ENCODE measurements around the gene ZFAND2A. TPM values are rescaled to one million over a fixed set of nuclear protein-coding genes. Genes with fewer than 3 reads are reported as not detected.

The ZFAND2A gene
- total RNA-seq, 4 donors from 2014 or later, result 23.9 to 29.2 (median 26.7) TPM

- TF ChIP-seq, protein P1, sequence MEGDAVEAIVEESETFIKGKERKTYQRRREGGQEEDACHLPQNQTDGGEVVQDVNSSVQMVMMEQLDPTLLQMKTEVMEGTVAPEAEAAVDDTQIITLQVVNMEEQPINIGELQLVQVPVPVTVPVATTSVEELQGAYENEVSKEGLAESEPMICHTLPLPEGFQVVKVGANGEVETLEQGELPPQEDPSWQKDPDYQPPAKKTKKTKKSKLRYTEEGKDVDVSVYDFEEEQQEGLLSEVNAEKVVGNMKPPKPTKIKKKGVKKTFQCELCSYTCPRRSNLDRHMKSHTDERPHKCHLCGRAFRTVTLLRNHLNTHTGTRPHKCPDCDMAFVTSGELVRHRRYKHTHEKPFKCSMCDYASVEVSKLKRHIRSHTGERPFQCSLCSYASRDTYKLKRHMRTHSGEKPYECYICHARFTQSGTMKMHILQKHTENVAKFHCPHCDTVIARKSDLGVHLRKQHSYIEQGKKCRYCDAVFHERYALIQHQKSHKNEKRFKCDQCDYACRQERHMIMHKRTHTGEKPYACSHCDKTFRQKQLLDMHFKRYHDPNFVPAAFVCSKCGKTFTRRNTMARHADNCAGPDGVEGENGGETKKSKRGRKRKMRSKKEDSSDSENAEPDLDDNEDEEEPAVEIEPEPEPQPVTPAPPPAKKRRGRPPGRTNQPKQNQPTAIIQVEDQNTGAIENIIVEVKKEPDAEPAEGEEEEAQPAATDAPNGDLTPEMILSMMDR (IDR thresholded peaks at IDR 0.05; ENCODE audit: low read depth), result no peak
Measured at GRCh38 chr7:1125603-1125969, 34.4 kb downstream of the ZFAND2A start.

DNA sequence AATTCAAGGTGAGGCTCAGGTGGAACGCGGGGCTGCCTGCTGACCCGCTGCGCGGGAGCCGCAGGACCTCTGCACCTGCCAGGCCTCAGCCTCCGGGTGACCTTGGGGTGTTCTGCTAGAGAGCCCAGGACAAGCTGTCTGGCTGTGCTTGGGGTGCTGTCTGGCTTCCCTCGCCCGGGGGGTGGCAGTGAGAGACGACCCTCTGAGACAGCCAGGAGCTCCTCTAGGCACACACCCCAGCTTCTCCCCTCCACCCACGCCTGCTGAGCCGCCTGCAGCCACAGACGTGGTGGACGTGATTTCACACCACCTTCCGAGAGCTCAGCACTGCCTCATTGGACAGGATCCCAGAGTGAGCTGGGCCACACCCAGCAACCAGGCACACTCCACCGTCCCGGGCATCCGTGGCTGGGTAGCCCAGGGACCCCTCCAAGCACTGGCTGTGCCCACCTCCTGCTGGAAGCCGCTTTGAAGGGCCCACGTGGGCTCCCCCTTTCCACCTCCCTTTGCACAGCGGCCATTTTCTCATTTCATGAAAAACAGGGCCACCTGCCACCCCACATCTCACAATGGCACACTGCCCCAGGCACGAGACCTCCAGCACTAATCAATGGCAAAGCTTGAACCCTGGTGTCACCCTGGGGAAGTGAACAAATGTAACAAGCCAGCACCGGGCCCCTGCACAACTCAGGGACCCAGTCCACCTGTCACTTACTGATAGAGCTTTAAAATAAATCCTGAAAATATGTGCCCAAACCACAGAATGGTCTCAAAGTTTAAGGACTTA, 35.0 kb downstream of the ZFAND2A start:
- TF ChIP-seq, protein P1 (IDR thresholded peaks at IDR 0.05; ENCODE audit: low read depth), result no peak

DNA sequence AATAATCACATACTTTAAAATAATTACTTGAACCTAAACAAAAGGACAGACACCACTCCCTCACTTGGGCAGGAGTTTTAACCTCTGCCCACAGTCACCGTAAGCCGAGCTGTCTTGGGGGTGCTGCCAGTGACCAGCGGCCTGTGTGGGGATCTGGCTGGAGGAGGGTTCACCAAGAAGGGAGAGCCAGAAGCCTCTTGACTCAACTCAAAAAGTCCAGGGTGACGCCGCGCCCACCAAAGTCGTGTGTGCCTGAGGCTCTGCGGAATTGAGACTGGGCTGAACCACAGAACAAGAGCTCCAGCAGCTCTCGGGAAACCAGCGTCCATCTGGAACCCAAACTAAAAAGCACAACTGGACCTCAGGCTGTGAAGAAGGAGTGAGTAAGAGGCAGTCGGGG, 35.8 kb downstream of the ZFAND2A start:
- TF ChIP-seq, protein P1 (IDR thresholded peaks at IDR 0.05; ENCODE audit: low read depth), result no peak

GRCh38 chr7:1123715-1124114, 36.3 kb downstream of the ZFAND2A start:
- TF ChIP-seq, protein P1 (IDR thresholded peaks at IDR 0.05; ENCODE audit: low read depth), result no peak

- TF ChIP-seq, protein P1 (IDR thresholded peaks at IDR 0.05; ENCODE audit: low read depth), result no peak
Measured at GRCh38 chr7:1122832-1123501, 37.0 kb downstream of the ZFAND2A start.

- TF ChIP-seq, protein P1 (IDR thresholded peaks at IDR 0.05; ENCODE audit: low read depth), result no peak
Measured at GRCh38 chr7:1121886-1122831, 37.8 kb downstream of the ZFAND2A start.
